ENCODE measurements around the gene MAPKAP1. TPM values are rescaled to one million over a fixed set of nuclear protein-coding genes. Genes with fewer than 3 reads are reported as not detected.
A peak's percentile ranks its signal among the peaks of the same experiment; 100 is the strongest.

Gene MAPKAP1
- total RNA-seq, 6 donors from 2014 or later: 60.8 to 84.0 (median 71.5) TPM

GRCh38 chr9:125752070-125752628, 45.1 kb upstream of the MAPKAP1 start:
- 84 to 90% methylated on average over 3 of the region's 3 CpGs for WGBS, 2 donors
- TF ChIP-seq POLR2A (IDR thresholded peaks at IDR 0.05) (no peak), POLR2AphosphoS5 (IDR thresholded peaks at IDR 0.05) (no peak), EP300 (IDR thresholded peaks at IDR 0.05) (no peak), CTCF (IDR thresholded peaks at IDR 0.05) (no peak)
- ATAC-seq (ENCODE audit: low FRiP score in 2 of 2): no peak

GRCh38 chr9:125750627-125751011, 43.6 kb upstream of the MAPKAP1 start:
- H3K36me3 ChIP-seq: no peaks in the 10 kb centered on the region
- no peak for TF ChIP-seq POLR2A (IDR thresholded peaks at IDR 0.05)
- TF ChIP-seq EP300 (IDR thresholded peaks at IDR 0.05): no peak
- no peak for TF ChIP-seq POLR2AphosphoS5 (IDR thresholded peaks at IDR 0.05)
- no peak for TF ChIP-seq CTCF (IDR thresholded peaks at IDR 0.05)
- DNase-seq (no peak), ATAC-seq (ENCODE audit: low FRiP score in 2 of 2) (no peak)
- no peaks in the 10 kb centered on the region for H3K9me3 ChIP-seq
- peaks cover 19 to 29% (median 20%) of the 10 kb centered on the region in 4 donors for H3K4me1 ChIP-seq
- H3K27me3 ChIP-seq: no peaks in the 10 kb centered on the region
- 66 to 71% methylated on average over 6 of the region's 6 CpGs for WGBS, 2 donors
- peak overlapping the region in 2 of 4 donors; percentile 51 to 63 for H3K27ac ChIP-seq
- peak overlapping the region in 1 of 4 donors; percentile 13 for H3K4me3 ChIP-seq

More at GRCh38 chr9:125752070-125752628, 45.1 kb upstream of the MAPKAP1 start:
- H3K4me1 ChIP-seq: peaks cover 17 to 25% (median 19%) of the 10 kb centered on the region in 4 donors
- no peaks in the 10 kb centered on the region for H3K9me3 ChIP-seq
- no peak overlapping the region for H3K4me3 ChIP-seq
- H3K27me3 ChIP-seq: no peaks in the 10 kb centered on the region
- DNase-seq: no peak
- H3K27ac ChIP-seq: no peak overlapping the region
- no peaks in the 10 kb centered on the region for H3K36me3 ChIP-seq

GRCh38 chr9:125749951-125750626, 43.1 kb upstream of the MAPKAP1 start:
- H3K27me3 ChIP-seq: no peaks in the 10 kb centered on the region
- ATAC-seq (ENCODE audit: low FRiP score in 2 of 2): no peak
- WGBS, 2 donors: 57 to 77% methylated on average over 4 of the region's 4 CpGs
- no peaks in the 10 kb centered on the region for H3K9me3 ChIP-seq
- no peaks in the 10 kb centered on the region for H3K36me3 ChIP-seq
- H3K27ac ChIP-seq: peak overlapping the region in 2 of 4 donors; percentile 51 to 63
- TF ChIP-seq CTCF (IDR thresholded peaks at IDR 0.05) (no peak), POLR2A (IDR thresholded peaks at IDR 0.05) (no peak), EP300 (IDR thresholded peaks at IDR 0.05) (no peak), POLR2AphosphoS5 (IDR thresholded peaks at IDR 0.05) (no peak)
- H3K4me3 ChIP-seq: peak overlapping the region in 1 of 4 donors; percentile 13
- H3K4me1 ChIP-seq: peaks cover 21 to 32% (median 23%) of the 10 kb centered on the region in 4 donors
- DNase-seq: no peak

- no peak for ATAC-seq (ENCODE audit: low FRiP score in 2 of 2)
- 62 to 63% methylated on average over 4 of the region's 4 CpGs for WGBS, 2 donors
- no peak overlapping the region for H3K27ac ChIP-seq
- peaks cover 21 to 32% (median 22%) of the 10 kb centered on the region in 4 donors for H3K4me1 ChIP-seq
- H3K27me3 ChIP-seq: no peaks in the 10 kb centered on the region
- no peak for DNase-seq
- no peak for TF ChIP-seq POLR2A (IDR thresholded peaks at IDR 0.05)
- no peak for TF ChIP-seq EP300 (IDR thresholded peaks at IDR 0.05)
- TF ChIP-seq POLR2AphosphoS5 (IDR thresholded peaks at IDR 0.05): no peak
- no peak for TF ChIP-seq CTCF (IDR thresholded peaks at IDR 0.05)
- H3K36me3 ChIP-seq: no peaks in the 10 kb centered on the region
- H3K4me3 ChIP-seq: peak overlapping the region in 2 of 4 donors; percentile 86 to 88
- no peaks in the 10 kb centered on the region for H3K9me3 ChIP-seq
These were observed 42.4 kb upstream of the MAPKAP1 start for GRCh38 chr9:125749287-125749935.
